Activated CD8-positive, alpha-beta T cell treated with anti-CD3 and anti-CD28 coated beads for 36 hours (primary cell): ENCODE data around the gene CDK5RAP3. TPM values are rescaled to one million over a fixed set of nuclear protein-coding genes. Genes with fewer than 3 reads are reported as not detected.

Experiments
- ATAC-seq: fragments of 200-7000 bp; cut with Tn5 transposase; one replicate; pipeline ENCODE4 v1.10.0; 2021; ENCODE audit warnings: mild to moderate bottlenecking, moderate library complexity
- CTCF ChIA-PET: fragments of 350-600 bp; sonication (Branson Sonifier 250); formaldehyde crosslinking; loops from one replicate; lab custom pipeline; 2021; ENCODE audit warnings: antibody characterized with exemption; lab: Charles Lee
- POLR2A ChIA-PET: fragments of 350-600 bp; sonication (Branson Sonifier 250); formaldehyde crosslinking; loops from one replicate; lab custom pipeline; 2021; ENCODE audit warnings: antibody characterized with exemption; lab: Charles Lee
- DNase-seq: peaks from one replicate; pipeline ENCODE4 v3.0.0-alpha.2; 2020
- H3K27ac Mint-ChIP-seq: one replicate; pipeline ENCODE4 v1.8.0; 2021; ENCODE audit warnings: mild to moderate bottlenecking, mixed read lengths
- H3K27me3 Mint-ChIP-seq: one replicate; pipeline ENCODE4 v1.8.0; 2021; ENCODE audit warnings: mixed read lengths
- H3K36me3 Mint-ChIP-seq: one replicate; pipeline ENCODE4 v1.8.0; 2021; ENCODE audit warnings: low read depth, mixed read lengths
- H3K4me1 Mint-ChIP-seq: one replicate; pipeline ENCODE4 v1.8.0; 2021; ENCODE audit warnings: low read depth, mixed read lengths
- H3K4me3 Mint-ChIP-seq: one replicate; pipeline ENCODE4 v1.8.0; 2021; ENCODE audit warnings: mild to moderate bottlenecking, moderate library complexity, mixed read lengths
- H3K9me3 Mint-ChIP-seq: one replicate; pipeline ENCODE4 v1.8.0; 2021; ENCODE audit warnings: mixed read lengths
- intact Hi-C: fragments of 100-400 bp; cut with micrococcal nuclease; formaldehyde crosslinking; loops from one replicate; pipeline ENCODE4 v1.10.0; 2022
- total RNA-seq, 2 experiments: library from RNA; stranded (reverse); gene quantifications; one replicate each; pipeline ENCODE4 v1.2.3, GENCODE V29; 2021
- TF ChIP-seq, protein P1 (sequence below): fragments of 200-600 bp; IDR thresholded peaks from one replicate; pipeline ENCODE4 v1.8.0; 2022; ENCODE audit warnings: antibody characterized with exemption, mild to moderate bottlenecking

Gene CDK5RAP3
- total RNA-seq, 2 experiments from 2014 or later: 161 to 171 TPM

GRCh38 chr17:47956791-47957590, 13.9 kb upstream of the CDK5RAP3 start:
- Mint-ChIP-seq H3K4me1 (no peaks in the 10 kb centered on the region), H3K9me3 (no peaks in the 10 kb centered on the region)
- TF ChIP-seq, protein P1, sequence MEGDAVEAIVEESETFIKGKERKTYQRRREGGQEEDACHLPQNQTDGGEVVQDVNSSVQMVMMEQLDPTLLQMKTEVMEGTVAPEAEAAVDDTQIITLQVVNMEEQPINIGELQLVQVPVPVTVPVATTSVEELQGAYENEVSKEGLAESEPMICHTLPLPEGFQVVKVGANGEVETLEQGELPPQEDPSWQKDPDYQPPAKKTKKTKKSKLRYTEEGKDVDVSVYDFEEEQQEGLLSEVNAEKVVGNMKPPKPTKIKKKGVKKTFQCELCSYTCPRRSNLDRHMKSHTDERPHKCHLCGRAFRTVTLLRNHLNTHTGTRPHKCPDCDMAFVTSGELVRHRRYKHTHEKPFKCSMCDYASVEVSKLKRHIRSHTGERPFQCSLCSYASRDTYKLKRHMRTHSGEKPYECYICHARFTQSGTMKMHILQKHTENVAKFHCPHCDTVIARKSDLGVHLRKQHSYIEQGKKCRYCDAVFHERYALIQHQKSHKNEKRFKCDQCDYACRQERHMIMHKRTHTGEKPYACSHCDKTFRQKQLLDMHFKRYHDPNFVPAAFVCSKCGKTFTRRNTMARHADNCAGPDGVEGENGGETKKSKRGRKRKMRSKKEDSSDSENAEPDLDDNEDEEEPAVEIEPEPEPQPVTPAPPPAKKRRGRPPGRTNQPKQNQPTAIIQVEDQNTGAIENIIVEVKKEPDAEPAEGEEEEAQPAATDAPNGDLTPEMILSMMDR: no peak

DNA sequence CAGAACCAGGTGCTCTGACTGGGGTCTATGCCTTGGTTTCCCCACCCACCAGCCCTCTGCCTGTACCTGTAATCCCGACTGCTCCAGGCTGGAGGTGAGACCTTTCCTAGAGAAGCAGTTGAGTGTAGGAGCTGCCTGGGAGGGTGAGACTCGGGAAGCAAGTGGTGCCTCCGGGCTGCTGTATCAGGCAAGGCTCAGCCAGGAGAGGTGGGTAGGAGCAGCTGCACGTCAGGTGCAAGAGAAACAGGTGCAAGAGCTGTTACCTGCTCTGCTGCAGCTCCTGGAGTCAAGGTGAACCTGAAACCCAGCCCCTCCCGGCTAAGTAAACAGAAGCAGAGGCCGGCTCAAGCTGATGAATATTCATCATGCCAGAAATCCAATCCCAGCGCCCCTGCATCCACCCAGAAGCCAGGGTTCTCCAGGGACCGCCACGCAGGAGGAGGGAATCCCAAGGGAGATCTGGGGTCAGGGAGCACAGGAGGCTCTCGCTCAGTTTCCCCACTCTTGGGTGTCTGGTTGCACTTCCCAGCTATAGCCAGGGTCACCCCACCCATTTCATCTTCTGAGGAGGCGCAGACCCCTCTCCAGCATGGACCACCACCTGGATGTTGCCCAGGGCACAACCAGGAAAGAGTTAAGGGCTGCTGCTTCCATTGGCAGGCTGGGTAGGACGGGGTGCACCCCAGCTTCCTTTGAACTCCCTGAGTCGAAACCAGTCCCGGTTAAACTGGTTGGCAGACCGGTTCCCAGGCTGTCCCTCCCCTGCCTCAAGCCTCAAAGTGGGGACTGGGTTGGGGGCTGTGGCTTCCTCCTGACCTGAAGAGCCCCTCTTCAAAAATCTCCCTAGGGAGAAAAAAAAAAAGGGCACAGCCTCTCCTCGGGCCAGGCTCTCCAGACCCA, 13.1 kb upstream of the CDK5RAP3 start, which contains the start of gene PRR15L:
Gene PRR15L (minus strand): TSS at position 293 of the 900 bp plus-strand sequence. CDS start 4,649 bp downstream, outside the sequence.
- intact Hi-C loops: no loop called here
- no peaks in the 10 kb centered on the region for H3K36me3 Mint-ChIP-seq
- CTCF ChIA-PET: interaction anchor here (0.7 to 4.3 kb wide), 5 partner anchors 9 to 21 kb away, joined by 4 to 34 read pairs (median 17); partner anchors contain the start of gene CDK5RAP3
- H3K9me3 Mint-ChIP-seq: no peaks in the 10 kb centered on the region
- POLR2A ChIA-PET: interaction anchor here (1.6 to 1.7 kb wide), 2 partner anchors 13 to 62 kb away, joined by 3 to 6 read pairs; partner anchors contain the start of gene CDK5RAP3
- no peak within 1 kb of the TSS for H3K4me3 Mint-ChIP-seq
- no peaks in the 10 kb centered on the region for H3K27me3 Mint-ChIP-seq
- no peak for DNase-seq
- H3K27ac Mint-ChIP-seq: no peak within 1 kb of the TSS
- ATAC-seq: no peak
- TF ChIP-seq, protein P1: no peak
- H3K4me1 Mint-ChIP-seq: no peaks in the 10 kb centered on the region

More at GRCh38 chr17:47956791-47957590, 13.9 kb upstream of the CDK5RAP3 start:
- DNase-seq (no peak), ATAC-seq (no peak)
- no peak overlapping the region for H3K27ac Mint-ChIP-seq
- intact Hi-C loops: no loop called here
- no peaks in the 10 kb centered on the region for H3K27me3 Mint-ChIP-seq
- peaks cover 3% of the 10 kb centered on the region for H3K36me3 Mint-ChIP-seq
- no peak overlapping the region for H3K4me3 Mint-ChIP-seq
- POLR2A ChIA-PET: interaction anchor here (1.0 to 1.7 kb wide), 3 partner anchors 10 to 61 kb away, joined by 3 to 6 read pairs (median 3); partner anchors contain the start of gene CDK5RAP3
- CTCF ChIA-PET: interaction anchor here (0.9 to 4.3 kb wide), 5 partner anchors 8 to 22 kb away, joined by 3 to 34 read pairs (median 17); partner anchors contain the start of gene CDK5RAP3

GRCh38 chr17:47959825-47960655, 10.9 kb upstream of the CDK5RAP3 start:
- no peaks in the 10 kb centered on the region for H3K9me3 Mint-ChIP-seq
- ChIA-PET CTCF (interaction anchor here (1.1 to 4.3 kb wide), 5 partner anchors 10 to 18 kb away, joined by 3 to 43 read pairs (median 9); partner anchors contain the start of gene CDK5RAP3), POLR2A (interaction anchor here (1.1 to 2.3 kb wide), 4 partner anchors 10 to 64 kb away, joined by 3 to 7 read pairs (median 6); partner anchors contain the start of genes CDK5RAP3 and PNPO)
- no peak for DNase-seq
- no peaks in the 10 kb centered on the region for H3K36me3 Mint-ChIP-seq
- H3K27ac Mint-ChIP-seq: no peak overlapping the region
- no peak for ATAC-seq
- no peak overlapping the region for H3K4me3 Mint-ChIP-seq
- H3K4me1 Mint-ChIP-seq: no peaks in the 10 kb centered on the region
- no peaks in the 10 kb centered on the region for H3K27me3 Mint-ChIP-seq
- intact Hi-C loops: no loop called here
- TF ChIP-seq, protein P1: no peak

DNA sequence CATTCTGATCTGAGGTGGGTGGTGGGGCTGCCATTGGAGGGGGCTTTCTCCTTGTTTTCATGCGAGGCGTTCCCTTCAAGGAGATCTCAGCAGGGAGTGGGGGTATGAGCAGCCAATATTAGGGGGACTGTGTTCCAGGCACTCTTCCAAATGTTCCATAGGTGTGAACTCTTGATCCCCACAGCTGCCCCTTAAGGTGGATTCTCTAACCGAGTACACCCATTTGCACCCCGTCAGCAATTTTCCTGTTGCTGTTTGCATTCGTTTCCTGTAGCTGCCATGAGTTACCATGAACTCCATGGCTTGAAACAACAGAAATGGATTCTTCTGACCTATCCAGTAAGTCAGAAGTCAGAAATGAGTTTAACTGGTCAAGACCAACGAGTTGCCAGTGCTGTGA, 9.5 kb upstream of the CDK5RAP3 start:
- ATAC-seq (no peak), DNase-seq (no peak)
- TF ChIP-seq, protein P1: no peak
- Mint-ChIP-seq H3K4me1 (no peaks in the 10 kb centered on the region), H3K36me3 (no peaks in the 10 kb centered on the region), H3K9me3 (no peaks in the 10 kb centered on the region), H3K27me3 (no peaks in the 10 kb centered on the region), H3K27ac (no peak overlapping the region), H3K4me3 (no peak overlapping the region)
- CTCF ChIA-PET: interaction anchor here (1.0 to 4.3 kb wide), 4 partner anchors 9 to 91 kb away, joined by 3 to 43 read pairs (median 16); partner anchors contain the start of gene CDK5RAP3
- intact Hi-C loops: no loop called here
- POLR2A ChIA-PET: interaction anchor here (1.7 to 2.3 kb wide), 2 partner anchors 9 to 10 kb away, joined by 4 to 7 read pairs; partner anchors contain the start of gene CDK5RAP3
